HCT116 (cell line): ENCODE results near the gene ZBTB7C. TPM values are rescaled to one million over a fixed set of nuclear protein-coding genes. Genes with fewer than 3 reads are reported as not detected.

ENCODE experiments used
- ATAC-seq: fragments of 200-7000 bp; cut with Tn5 transposase; 2 replicates; pipeline ENCODE4 v1.9.1; 2020; ENCODE audit warnings: mild to moderate bottlenecking, moderate library complexity
- BruUV-seq: library from RNA; stranded (reverse); fragments of 400-500 nt; replicated peaks from 2 replicates; lab custom pipeline; 2021; lab: Mats Ljungman, UMichigan
- CTCF ChIA-PET: fragments of 300-600 bp; sonication (Branson Sonifier 250); formaldehyde crosslinking; loops from one replicate; lab custom pipeline; 2021; ENCODE audit warnings: antibody characterized with exemption; lab: Charles Lee
- POLR2A ChIA-PET: fragments of 300-600, 350-600 bp; sonication (Branson Sonifier 250); formaldehyde crosslinking; loops from one replicate; lab custom pipeline; 2021; ENCODE audit warnings: antibody characterized with exemption; lab: Charles Lee
- RAD21 ChIA-PET, 2 experiments: fragments of 300-600 bp; sonication (Branson Sonifier 250); formaldehyde crosslinking; loops; one replicate each; lab custom pipeline; 2023; ENCODE audit warnings: low total read pairs in 2 of 2; ENCODE audit not compliant: uncharacterized antibody in 2 of 2, unreplicated experiment in 2 of 2, low non-redundant PET in 1 of 2; lab: Charles Lee
- DNase-seq: peaks from one replicate; pipeline ENCODE4 v3.0.0-alpha.2; 2010; ENCODE audit warnings: low read depth, low spot score
- H2AFZ ChIP-seq: fragments of 200-600 bp; shearing (Covaris generic), sonication (generic); 2 replicates; pipeline ENCODE4 v1.6.1; 2017; ENCODE audit warnings: low read depth, mixed run types, mixed read lengths, antibody characterized with exemption, low read length; ENCODE audit not compliant: poor library complexity, severe bottlenecking
- H3K27ac ChIP-seq: 2 replicates; pipeline ENCODE4 v1.5.1; 2012; ENCODE audit warnings: low read depth, low read length
- H3K27me3 ChIP-seq: fragments of 200-600 bp; sonication (generic); 2 replicates; pipeline ENCODE4 v1.6.1; 2016; ENCODE audit warnings: mixed run types, low read length, mixed read lengths; ENCODE audit not compliant: insufficient read depth
- H3K36me3 ChIP-seq, 2 experiments: fragments of 200-500 bp in 1 of 2; fragments of 200-600 bp in 1 of 2; sonication (Bioruptor generic) in 1 of 2; sonication (generic) in 1 of 2; 2 replicates each; pipeline versions ENCODE4 v1.5.1 to v1.6.1; 2014 to 2016; ENCODE audit warnings: low read length in 2 of 2, inconsistent platforms in 1 of 2, mixed read lengths in 1 of 2, mixed run types in 1 of 2; ENCODE audit not compliant: insufficient read depth in 2 of 2, control insufficient read depth in 1 of 2
- H3K4me1 ChIP-seq, 2 experiments: fragments of 200-600 bp in 1 of 2; sonication (generic) in 1 of 2; 2 replicates each; pipeline versions ENCODE4 v1.5.1 to v1.6.1; 2012 to 2017; ENCODE audit warnings: low read length in 2 of 2, inconsistent platforms in 1 of 2, mild to moderate bottlenecking in 1 of 2, mixed read lengths in 1 of 2, mixed run types in 1 of 2, moderate library complexity in 1 of 2; ENCODE audit not compliant: insufficient read depth in 2 of 2, control insufficient read depth in 1 of 2
- H3K4me2 ChIP-seq: fragments of 200-600 bp; sonication (generic); 2 replicates; pipeline ENCODE4 v1.6.1; 2017; ENCODE audit warnings: mixed run types, low read length, mixed read lengths
- H3K4me3 ChIP-seq, 2 experiments: fragments of 200-600 bp in 1 of 2; sonication (generic) in 1 of 2; replicated peaks in 1 of 2; 2 replicates each; pipeline ENCODE4 v1.5.1; 2011 to 2016; ENCODE audit warnings: low read length in 2 of 2, control low read depth in 1 of 2, low read depth in 1 of 2, mild to moderate bottlenecking in 1 of 2, mixed read lengths in 1 of 2, mixed run types in 1 of 2
- H3K79me2 ChIP-seq: fragments of 200-600 bp; sonication (generic); 2 replicates; pipeline ENCODE4 v1.6.1; 2017; ENCODE audit warnings: mild to moderate bottlenecking, mixed run types, low read length, moderate library complexity, mixed read lengths; ENCODE audit not compliant: insufficient read depth
- H3K9ac ChIP-seq: fragments of 200-600 bp; sonication (generic); 2 replicates; pipeline ENCODE4 v1.6.1; 2016; ENCODE audit warnings: low read length, mixed read lengths
- H3K9me2 ChIP-seq: fragments of 200-600 bp; sonication (generic), shearing (Covaris generic); 2 replicates; pipeline ENCODE4 v1.6.1; 2017; ENCODE audit warnings: mixed run types, mild to moderate bottlenecking, moderate library complexity; ENCODE audit not compliant: insufficient read depth
- H3K9me3 ChIP-seq, 2 experiments: fragments of 200-500 bp in 1 of 2; fragments of 200-600 bp in 1 of 2; sonication (Bioruptor generic) in 1 of 2; sonication (generic) in 1 of 2; 2 replicates each; pipeline ENCODE4 v1.6.1; 2014 to 2017; ENCODE audit warnings: low read length in 2 of 2, mixed read lengths in 2 of 2, inconsistent platforms in 1 of 2, low read depth in 1 of 2, mild to moderate bottlenecking in 1 of 2, mixed run types in 1 of 2, moderate library complexity in 1 of 2; ENCODE audit not compliant: control insufficient read depth in 1 of 2, insufficient read depth in 1 of 2
- H4K20me1 ChIP-seq: fragments of 200-600 bp; sonication (generic), shearing (Covaris generic); 2 replicates; pipeline ENCODE4 v1.6.1; 2017; ENCODE audit warnings: mixed run types, mild to moderate bottlenecking, moderate library complexity; ENCODE audit not compliant: insufficient read depth
- CBX3 ChIP-seq: IDR thresholded peaks from 2 replicates; pipeline ENCODE4 v1.6.1; 2012; ENCODE audit warnings: low read depth
- CEBPB ChIP-seq: IDR thresholded peaks from 2 replicates; pipeline ENCODE4 v1.6.1; 2012; ENCODE audit warnings: low read depth
- ELF1 ChIP-seq: IDR thresholded peaks from 2 replicates; pipeline ENCODE4 v1.6.1; 2012; ENCODE audit warnings: low read depth, borderline replicate concordance
- FOSL1 ChIP-seq: IDR thresholded peaks from 2 replicates; pipeline ENCODE4 v1.6.1; 2012; ENCODE audit warnings: low read depth
- JUND ChIP-seq: IDR thresholded peaks from 2 replicates; pipeline ENCODE4 v1.6.1; 2012
- POLR2A ChIP-seq: IDR thresholded peaks from 2 replicates; pipeline ENCODE4 v1.7.0; 2011; ENCODE audit warnings: borderline replicate concordance; ENCODE audit not compliant: insufficient read depth, insufficient read length; ENCODE audit errors: extremely low read depth
- POLR2AphosphoS5 ChIP-seq: IDR thresholded peaks from 2 replicates; pipeline ENCODE4 v1.6.1; 2011; ENCODE audit warnings: mild to moderate bottlenecking, low read depth, low read length, moderate library complexity
- SIN3A ChIP-seq: IDR thresholded peaks from 2 replicates; pipeline ENCODE4 v1.6.1; 2012; ENCODE audit warnings: low read depth
- SRF ChIP-seq: IDR thresholded peaks from 2 replicates; pipeline ENCODE4 v1.6.1; 2012; ENCODE audit warnings: low read depth
- intact Hi-C: fragments of 100-400 bp; cut with micrococcal nuclease; formaldehyde crosslinking; loops from 2 replicates; pipeline ENCODE4 v1.10.0; 2022
- total RNA-seq: library from RNA; stranded (reverse); gene quantifications from one replicate; pipeline ENCODE4 v1.2.1, GENCODE V29; 2021; ENCODE audit not compliant: unreplicated experiment
- TF ChIP-seq, protein P1 (sequence below): IDR thresholded peaks from 2 replicates; pipeline ENCODE4 v1.6.1; 2012; ENCODE audit warnings: low read depth
- TF ChIP-seq, protein P2 (sequence below): IDR thresholded peaks from 2 replicates; pipeline ENCODE4 v1.6.1; 2011; ENCODE audit warnings: mild to moderate bottlenecking, low read length, moderate library complexity; ENCODE audit not compliant: insufficient replicate concordance; ENCODE audit errors: extremely low read depth

The ZBTB7C gene
- total RNA-seq, 1 experiment from 2014 or later: 0.37 TPM

DNA sequence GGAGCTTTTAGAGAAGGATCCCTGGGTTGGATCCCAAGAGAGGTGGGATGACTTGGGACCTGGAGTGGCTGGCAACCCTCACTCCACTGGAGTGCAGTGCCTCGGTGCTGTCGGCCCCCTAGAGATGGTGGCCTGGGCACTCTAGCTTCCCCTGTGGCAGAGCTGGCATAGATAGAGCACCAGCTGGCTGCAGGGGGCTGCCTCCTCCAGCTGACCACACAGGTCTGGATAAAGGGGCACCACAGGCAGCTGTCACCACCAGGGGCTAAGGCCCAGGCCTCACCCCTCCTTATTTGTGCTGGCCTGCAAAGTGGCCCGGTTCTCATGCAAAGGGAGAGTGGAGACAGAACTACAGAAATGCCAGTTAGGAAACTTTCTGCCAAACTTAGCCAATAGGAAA, 74.3 kb downstream of the ZBTB7C start:
- no peaks in the 10 kb centered on the region for H3K79me2 ChIP-seq
- H3K9me3 ChIP-seq: no peaks in the 10 kb centered on the region
- H2AFZ ChIP-seq: no peak overlapping the region
- H3K9ac ChIP-seq: no peak overlapping the region
- no peak overlapping the region for H3K4me3 ChIP-seq
- DNase-seq (no peak), ATAC-seq (no peak)
- peaks cover 4 to 13% of the 10 kb centered on the region in 2 experiments for H3K4me1 ChIP-seq
- intact Hi-C loops: no loop called here
- POLR2A ChIA-PET: no interaction called here
- no TSS peak for BruUV-seq
- TF ChIP-seq, protein P1, sequence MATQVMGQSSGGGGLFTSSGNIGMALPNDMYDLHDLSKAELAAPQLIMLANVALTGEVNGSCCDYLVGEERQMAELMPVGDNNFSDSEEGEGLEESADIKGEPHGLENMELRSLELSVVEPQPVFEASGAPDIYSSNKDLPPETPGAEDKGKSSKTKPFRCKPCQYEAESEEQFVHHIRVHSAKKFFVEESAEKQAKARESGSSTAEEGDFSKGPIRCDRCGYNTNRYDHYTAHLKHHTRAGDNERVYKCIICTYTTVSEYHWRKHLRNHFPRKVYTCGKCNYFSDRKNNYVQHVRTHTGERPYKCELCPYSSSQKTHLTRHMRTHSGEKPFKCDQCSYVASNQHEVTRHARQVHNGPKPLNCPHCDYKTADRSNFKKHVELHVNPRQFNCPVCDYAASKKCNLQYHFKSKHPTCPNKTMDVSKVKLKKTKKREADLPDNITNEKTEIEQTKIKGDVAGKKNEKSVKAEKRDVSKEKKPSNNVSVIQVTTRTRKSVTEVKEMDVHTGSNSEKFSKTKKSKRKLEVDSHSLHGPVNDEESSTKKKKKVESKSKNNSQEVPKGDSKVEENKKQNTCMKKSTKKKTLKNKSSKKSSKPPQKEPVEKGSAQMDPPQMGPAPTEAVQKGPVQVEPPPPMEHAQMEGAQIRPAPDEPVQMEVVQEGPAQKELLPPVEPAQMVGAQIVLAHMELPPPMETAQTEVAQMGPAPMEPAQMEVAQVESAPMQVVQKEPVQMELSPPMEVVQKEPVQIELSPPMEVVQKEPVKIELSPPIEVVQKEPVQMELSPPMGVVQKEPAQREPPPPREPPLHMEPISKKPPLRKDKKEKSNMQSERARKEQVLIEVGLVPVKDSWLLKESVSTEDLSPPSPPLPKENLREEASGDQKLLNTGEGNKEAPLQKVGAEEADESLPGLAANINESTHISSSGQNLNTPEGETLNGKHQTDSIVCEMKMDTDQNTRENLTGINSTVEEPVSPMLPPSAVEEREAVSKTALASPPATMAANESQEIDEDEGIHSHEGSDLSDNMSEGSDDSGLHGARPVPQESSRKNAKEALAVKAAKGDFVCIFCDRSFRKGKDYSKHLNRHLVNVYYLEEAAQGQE: no peak
- TF ChIP-seq FOSL1: no peak
- TF ChIP-seq CBX3: no peak
- no peak for TF ChIP-seq SIN3A
- no peak for TF ChIP-seq CEBPB
- no peak for TF ChIP-seq POLR2AphosphoS5
- no peak for TF ChIP-seq ELF1
- no peak for TF ChIP-seq POLR2A
- TF ChIP-seq SRF: no peak
- no peak for TF ChIP-seq JUND
- TF ChIP-seq, protein P2, sequence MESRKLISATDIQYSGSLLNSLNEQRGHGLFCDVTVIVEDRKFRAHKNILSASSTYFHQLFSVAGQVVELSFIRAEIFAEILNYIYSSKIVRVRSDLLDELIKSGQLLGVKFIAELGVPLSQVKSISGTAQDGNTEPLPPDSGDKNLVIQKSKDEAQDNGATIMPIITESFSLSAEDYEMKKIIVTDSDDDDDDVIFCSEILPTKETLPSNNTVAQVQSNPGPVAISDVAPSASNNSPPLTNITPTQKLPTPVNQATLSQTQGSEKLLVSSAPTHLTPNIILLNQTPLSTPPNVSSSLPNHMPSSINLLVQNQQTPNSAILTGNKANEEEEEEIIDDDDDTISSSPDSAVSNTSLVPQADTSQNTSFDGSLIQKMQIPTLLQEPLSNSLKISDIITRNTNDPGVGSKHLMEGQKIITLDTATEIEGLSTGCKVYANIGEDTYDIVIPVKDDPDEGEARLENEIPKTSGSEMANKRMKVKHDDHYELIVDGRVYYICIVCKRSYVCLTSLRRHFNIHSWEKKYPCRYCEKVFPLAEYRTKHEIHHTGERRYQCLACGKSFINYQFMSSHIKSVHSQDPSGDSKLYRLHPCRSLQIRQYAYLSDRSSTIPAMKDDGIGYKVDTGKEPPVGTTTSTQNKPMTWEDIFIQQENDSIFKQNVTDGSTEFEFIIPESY: no peak
- H3K27me3 ChIP-seq: no peaks in the 10 kb centered on the region
- CTCF ChIA-PET: no interaction called here
- RAD21 ChIA-PET: no interaction called here
- H3K9me2 ChIP-seq: no peaks in the 10 kb centered on the region
- H3K4me2 ChIP-seq: no peak overlapping the region
- no peak overlapping the region for H3K27ac ChIP-seq
- no peaks in the 10 kb centered on the region for H3K36me3 ChIP-seq
- no peaks in the 10 kb centered on the region for H4K20me1 ChIP-seq
